ENCODE data around the gene ELAVL4.

Gene ELAVL4

GRCh38 chr1:50197216-50197615 lies 88.5 kb downstream of the ELAVL4 start:
- no peak for DNase-seq (ENCODE audit: low read depth)
- H3K4me3 ChIP-seq (ENCODE audit: control insufficient read depth, low read depth, low read length), result no peak overlapping the region
- TF ChIP-seq CTCF (conservative IDR thresholded peaks at IDR 0.05; ENCODE audit: control insufficient read depth, insufficient read depth, low read depth, low read length), result no peak

DNA sequence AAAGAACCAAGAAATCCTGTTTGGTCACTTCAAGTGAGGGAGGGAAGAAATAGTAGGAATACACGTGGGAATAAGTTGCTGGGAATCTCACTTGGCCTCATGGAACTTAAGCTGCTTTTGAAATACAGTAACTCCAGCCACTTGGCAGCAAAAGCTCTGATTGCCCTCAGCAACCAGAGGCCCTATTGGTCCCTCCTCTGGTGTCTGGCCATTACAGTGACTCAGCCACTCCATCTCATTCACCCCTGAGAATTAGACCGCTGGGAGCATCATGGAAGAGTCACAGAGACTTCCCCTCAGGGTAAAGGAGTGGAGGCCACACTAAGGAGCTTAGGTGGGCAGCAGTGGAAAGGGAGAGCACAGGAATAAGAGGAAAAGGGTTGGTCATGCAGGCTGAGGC lies 99.6 kb downstream of the ELAVL4 start:
- peak; percentile 45 for DNase-seq (ENCODE audit: low read depth)
- H3K4me3 ChIP-seq (ENCODE audit: control insufficient read depth, low read depth, low read length), result no peak overlapping the region
- no peak for TF ChIP-seq CTCF (conservative IDR thresholded peaks at IDR 0.05; ENCODE audit: control insufficient read depth, insufficient read depth, low read depth, low read length)

DNA sequence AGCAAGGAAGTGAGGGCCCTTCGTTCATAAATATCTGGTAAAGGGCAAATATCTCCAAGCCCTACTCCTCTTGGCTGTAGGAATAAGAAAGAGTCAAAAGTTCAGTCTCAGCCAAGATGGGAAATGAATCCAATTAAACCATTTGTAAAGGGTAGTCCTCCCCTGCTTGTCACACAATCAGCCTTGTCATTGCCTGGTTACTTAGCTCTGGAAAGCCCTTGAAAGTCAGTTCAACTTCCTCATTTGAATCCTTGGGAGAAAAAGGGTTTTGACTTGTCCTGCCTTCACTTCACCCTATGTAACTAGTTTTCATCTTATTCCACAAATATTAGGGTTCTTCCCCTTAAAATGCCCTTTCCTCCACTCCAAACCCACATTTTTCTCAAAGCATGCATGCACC lies 100.0 kb downstream of the ELAVL4 start:
- TF ChIP-seq CTCF (conservative IDR thresholded peaks at IDR 0.05; ENCODE audit: control insufficient read depth, insufficient read depth, low read depth, low read length), result no peak
- no peak for DNase-seq (ENCODE audit: low read depth)
- H3K4me3 ChIP-seq (ENCODE audit: control insufficient read depth, low read depth, low read length), result no peak overlapping the region

DNA sequence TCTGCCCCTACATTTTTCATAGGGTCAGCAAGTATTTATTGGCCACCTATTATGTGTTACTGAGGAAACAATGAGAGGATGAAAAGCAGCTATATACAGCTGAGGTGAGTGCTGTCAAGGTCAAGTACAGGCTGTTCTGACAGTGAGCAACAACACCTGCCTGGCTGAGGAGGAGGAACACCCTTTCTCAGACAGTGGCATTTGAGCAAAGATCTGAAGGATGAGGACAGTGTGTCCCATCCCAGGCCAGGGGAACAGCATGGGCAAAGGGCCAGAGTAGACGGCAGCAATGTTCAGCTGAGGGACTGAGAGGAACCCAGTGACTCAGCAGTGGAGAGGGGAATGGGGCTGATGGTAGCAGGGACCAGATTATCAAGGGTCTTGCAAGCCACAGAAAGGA lies 101.0 kb downstream of the ELAVL4 start:
- no peak for DNase-seq (ENCODE audit: low read depth)
- TF ChIP-seq CTCF (conservative IDR thresholded peaks at IDR 0.05; ENCODE audit: control insufficient read depth, insufficient read depth, low read depth, low read length), result no peak
- no peak overlapping the region for H3K4me3 ChIP-seq (ENCODE audit: control insufficient read depth, low read depth, low read length)

- H3K4me3 ChIP-seq (ENCODE audit: control insufficient read depth, low read depth, low read length), result no peak overlapping the region
- DNase-seq (ENCODE audit: low read depth), result no peak
- no peak for TF ChIP-seq CTCF (conservative IDR thresholded peaks at IDR 0.05; ENCODE audit: control insufficient read depth, insufficient read depth, low read depth, low read length)
Measured at GRCh38 chr1:50213505-50213904, 104.8 kb downstream of the ELAVL4 start.

GRCh38 chr1:50214717-50215116 lies 106.0 kb downstream of the ELAVL4 start:
- no peak for DNase-seq (ENCODE audit: low read depth)
- TF ChIP-seq CTCF (conservative IDR thresholded peaks at IDR 0.05; ENCODE audit: control insufficient read depth, insufficient read depth, low read depth, low read length), result no peak
- no peak overlapping the region for H3K4me3 ChIP-seq (ENCODE audit: control insufficient read depth, low read depth, low read length)
